Kidney (tissue), 14 donors: Measurements from ENCODE around the gene KCNIP1. TPM values are rescaled to one million over a fixed set of nuclear protein-coding genes. Genes with fewer than 3 reads are reported as not detected.

ENCODE experiments used
- DNase-seq, 5 donors: peaks; one replicate each; pipeline ENCODE4 v3.0.0-alpha.2; 2013 to 2020
- FAIRE-seq: peaks from 2 replicates; lab custom pipeline; 2012; peaks lifted over from hg19 to GRCh38; lab: Jason Lieb, UNC
- H3K27ac ChIP-seq, 2 donors: one replicate each; pipeline ENCODE4 v1.7.0; 2013; ENCODE audit warnings: low read depth in 2 of 2, low read length in 2 of 2, inconsistent platforms in 1 of 2
- H3K27me3 ChIP-seq: one replicate; pipeline ENCODE4 v1.7.1; 2013; ENCODE audit warnings: low read length, inconsistent platforms; ENCODE audit not compliant: control insufficient read depth, insufficient read depth
- H3K36me3 ChIP-seq, 3 donors: one replicate each; pipeline versions ENCODE4 v1.7.0 to v1.7.1; 2013; ENCODE audit warnings: low read length in 3 of 3, control low read depth in 1 of 3, inconsistent platforms in 1 of 3; ENCODE audit not compliant: insufficient read depth in 3 of 3, control insufficient read depth in 2 of 3
- H3K4me1 ChIP-seq, 3 donors: one replicate each; pipeline versions ENCODE4 v1.7.0 to v1.7.1; 2013; ENCODE audit warnings: low read length in 3 of 3, inconsistent platforms in 1 of 3, low read depth in 1 of 3; ENCODE audit not compliant: control insufficient read depth in 2 of 3, insufficient read depth in 2 of 3
- H3K4me3 ChIP-seq, 3 donors: one replicate each; pipeline versions ENCODE4 v1.7.0 to v1.8.1; 2013; ENCODE audit warnings: low read length in 3 of 3, control low read depth in 1 of 3, inconsistent platforms in 1 of 3
- H3K9ac ChIP-seq, 3 donors: one replicate each; pipeline versions ENCODE4 v1.7.0 to v1.7.1; 2013; ENCODE audit warnings: low read length in 3 of 3, control low read depth in 1 of 3, inconsistent platforms in 1 of 3
- H3K9me3 ChIP-seq, 3 donors: one replicate each; pipeline versions ENCODE4 v1.7.0 to v1.7.1; 2013; ENCODE audit warnings: low read length in 3 of 3, control low read depth in 1 of 3, inconsistent platforms in 1 of 3; ENCODE audit not compliant: control insufficient read depth in 2 of 3, insufficient read depth in 1 of 3
- CTCF ChIP-seq: IDR thresholded peaks from 3 replicates; pipeline ENCODE4 v1.5.1; 2012; ENCODE audit warnings: mild to moderate bottlenecking, moderate library complexity, borderline replicate concordance; ENCODE audit not compliant: insufficient read depth; ENCODE audit errors: extremely low read depth
- intact Hi-C: fragments of 100-400 bp; cut with DNase I; formaldehyde crosslinking; loops from one replicate; pipeline ENCODE4 v1.11.1; 2022
- polyA plus RNA-seq: library from polyadenylated mRNA; stranded (reverse); fragments of 350-450 nt; fragmentation: Illumina TruSeq; extraction: RNeasy Lipid Tissue Mini Kit (QIAGEN cat#74804); gene quantifications from one replicate; pipeline ENCODE4 v1.2.3, GENCODE V29; 2014; ENCODE audit warnings: low read depth, low replicate concordance; ENCODE audit not compliant: insufficient read depth
- total RNA-seq: library from RNA; stranded (reverse); fragmentation: NEBNext Ultra II Directional; extraction: Animal tissue kit (Norgen Biotek cat#: 25700); gene quantifications from one replicate; pipeline ENCODE4 v1.2.1, GENCODE V29; 2021
- donor health status: control.
- donor health status: control.
- donor health status: control.
- donor health status: control.
- donor health status: control.
- donor health status: DM: yes; HTN: yes; CAD: no.
- donor health status: Normal renal cell carcinoma (clear cell type).

Gene KCNIP1
- total and polyA plus RNA-seq, 2 donors from 2014 or later = 1.8 to 3.1 TPM

DNA sequence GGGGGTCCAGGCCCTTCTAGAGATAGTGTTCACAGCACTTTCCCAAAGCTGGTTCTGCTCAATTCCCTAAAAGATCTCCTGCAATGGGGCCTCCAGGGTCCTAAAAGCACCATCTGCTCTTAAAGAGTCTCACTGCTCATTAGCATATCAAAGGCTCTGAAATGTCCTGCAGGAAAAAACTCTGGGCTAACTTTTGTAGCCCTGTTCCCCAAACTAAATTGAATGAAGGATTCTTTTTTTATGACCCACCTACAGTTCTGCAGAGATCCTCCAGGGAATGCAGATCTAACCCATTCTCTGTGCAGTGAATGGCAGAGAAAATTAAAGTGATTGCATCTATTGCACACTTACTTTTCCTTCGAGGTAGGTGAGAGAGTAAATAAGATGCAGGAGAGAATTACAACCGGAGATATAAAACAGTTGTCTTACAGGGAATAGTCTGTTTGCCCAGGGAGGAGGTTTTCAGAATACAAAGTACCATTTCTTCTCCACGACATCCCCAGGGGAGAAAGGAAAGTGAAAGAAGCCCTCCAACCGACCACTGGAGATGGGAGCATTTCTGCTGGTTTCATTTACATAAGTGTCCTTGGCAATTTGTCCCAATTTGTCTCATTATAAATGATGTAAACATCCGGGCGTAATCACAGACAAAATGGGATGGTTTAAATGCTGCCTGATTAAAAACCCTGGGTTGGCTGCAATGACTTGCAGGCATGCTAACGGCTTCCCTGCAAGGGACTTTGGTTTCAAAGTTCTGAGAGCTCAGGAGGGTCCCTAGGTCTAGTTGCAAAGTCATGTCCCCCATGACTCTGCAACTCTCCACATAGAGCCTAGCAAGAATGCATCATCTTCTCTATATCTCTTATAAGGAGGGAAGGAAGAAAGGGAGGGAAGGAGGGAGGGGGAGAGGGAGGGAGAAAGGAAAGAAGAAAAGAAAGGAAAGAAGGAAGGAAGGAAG is 114.0 kb downstream of the KCNIP1 start:
- H3K27ac ChIP-seq = no peak overlapping the region
- H3K4me3 ChIP-seq = no peak overlapping the region
- DNase-seq = no peak
- FAIRE-seq = no peak
- no peaks in the 10 kb centered on the region for H3K36me3 ChIP-seq
- intact Hi-C loops = no loop called here
- no peak for TF ChIP-seq CTCF
- no peaks in the 10 kb centered on the region for H3K9me3 ChIP-seq
- H3K4me1 ChIP-seq = no peaks in the 10 kb centered on the region
- H3K9ac ChIP-seq = no peak overlapping the region
- no peaks in the 10 kb centered on the region for H3K27me3 ChIP-seq

GRCh38 chr5:170619869-170620268 is 116.0 kb downstream of the KCNIP1 start:
- H3K27ac ChIP-seq = no peak overlapping the region
- H3K9ac ChIP-seq = no peak overlapping the region
- H3K36me3 ChIP-seq = no peaks in the 10 kb centered on the region
- H3K4me3 ChIP-seq = no peak overlapping the region
- intact Hi-C loops = no loop called here
- no peaks in the 10 kb centered on the region for H3K4me1 ChIP-seq
- DNase-seq = no peak
- no peak for TF ChIP-seq CTCF
- H3K9me3 ChIP-seq = no peaks in the 10 kb centered on the region
- no peak for FAIRE-seq
- H3K27me3 ChIP-seq = no peaks in the 10 kb centered on the region

DNA sequence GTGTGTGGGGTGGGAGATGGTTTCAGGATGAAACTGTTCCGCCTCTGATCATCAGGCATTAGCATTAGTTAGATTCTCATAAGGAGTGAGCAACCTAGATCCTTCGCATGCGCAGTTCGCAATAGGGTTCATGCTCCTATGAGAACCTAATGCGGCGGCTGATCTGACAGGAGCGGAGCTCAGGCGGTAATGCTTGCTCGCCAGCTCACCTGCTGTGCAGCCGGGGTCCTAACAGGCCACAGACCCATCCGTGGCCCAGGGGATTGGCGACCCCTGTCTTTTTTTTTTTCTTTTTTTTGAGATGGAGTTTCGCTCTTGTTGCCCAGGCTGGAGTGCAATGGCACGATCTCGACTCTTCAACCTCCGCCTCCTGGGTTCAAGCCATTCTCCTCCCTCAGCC is 119.1 kb downstream of the KCNIP1 start:
- Histone ChIP-seq H3K4me1 (no peaks in the 10 kb centered on the region), H3K9me3 (no peaks in the 10 kb centered on the region), H3K27me3 (no peaks in the 10 kb centered on the region), H3K36me3 (no peaks in the 10 kb centered on the region), H3K4me3 (no peak overlapping the region), H3K27ac (no peak overlapping the region), H3K9ac (no peak overlapping the region)
- intact Hi-C loops = no loop called here
- TF ChIP-seq CTCF = no peak
- FAIRE-seq (no peak), DNase-seq (peak in 1 of 5 donors; percentile 22)
